ENCODE data around the gene ELMO3. TPM values are rescaled to one million over a fixed set of nuclear protein-coding genes. Genes with fewer than 3 reads are reported as not detected.
A peak's percentile ranks its signal among the peaks of the same experiment; 100 is the strongest.

Gene ELMO3
- total and polyA plus RNA-seq, 2 of the 13 experiments (the other 11 are each of a cell fraction or from before 2014, with no cell fraction given) = 2.6 to 4.0 TPM

DNA sequence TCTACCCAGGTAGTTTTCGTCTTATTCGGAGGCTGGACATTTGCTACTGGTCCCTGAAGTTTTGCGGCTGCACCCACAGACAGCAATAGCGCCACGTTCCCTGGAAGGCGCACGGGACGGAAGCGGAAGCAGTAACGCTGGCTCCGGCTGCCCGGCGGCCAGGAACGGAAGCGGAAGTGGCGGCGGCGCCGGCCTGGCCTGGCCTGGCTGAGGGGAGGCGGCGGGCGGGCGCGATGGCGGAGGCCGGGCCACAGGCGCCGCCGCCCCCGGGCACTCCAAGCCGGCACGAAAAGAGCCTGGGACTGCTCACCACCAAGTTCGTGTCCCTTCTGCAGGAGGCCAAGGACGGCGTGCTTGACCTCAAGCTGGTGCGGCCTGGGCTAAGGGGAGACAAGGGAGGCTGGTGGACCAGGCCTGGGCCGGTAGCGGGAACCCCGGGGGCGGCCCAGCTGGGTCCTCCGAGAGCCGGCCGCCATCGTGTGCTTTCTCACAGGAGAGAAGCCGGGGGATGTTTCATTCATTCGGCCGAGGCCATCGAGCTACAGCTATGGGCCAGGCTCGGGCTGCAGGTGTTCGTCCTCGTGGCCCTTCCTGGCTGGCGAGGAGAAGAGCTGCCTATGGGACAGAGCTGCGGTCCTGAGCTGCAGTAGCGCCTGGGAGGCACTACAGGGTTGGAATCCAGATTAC is 6.8 kb upstream of the ELMO3 start, which contains the start of gene E2F4 (continued):
- TF ChIP-seq TRIM22 (IDR thresholded peaks at IDR 0.05) (no peak), POLR2AphosphoS5 (IDR thresholded peaks at IDR 0.05; ENCODE audit: low read depth, low read length) (peak; percentile 55), SMARCC2 (IDR thresholded peaks at IDR 0.05) (no peak), ZHX1 (CRISPR knock-in tag; IDR thresholded peaks at IDR 0.05; ENCODE audit: low read depth) (peak; percentile 54; the same call in 1 of the 2 replicates), PREB (CRISPR knock-in tag; IDR thresholded peaks at IDR 0.05) (no peak; the same call in 1 of the 2 replicates), NFYC (CRISPR knock-in tag; IDR thresholded peaks at IDR 0.05) (peak; percentile 49; the same call in 1 of the 2 replicates), FOXP1 (IDR thresholded peaks at IDR 0.05) (no peak), FOXP1 (CRISPR knock-in tag; IDR thresholded peaks at IDR 0.05) (no peak), ZNF530 (CRISPR knock-in tag; IDR thresholded peaks at IDR 0.05; ENCODE audit: low read depth) (no peak)
- TF ChIP-seq, protein P1, sequence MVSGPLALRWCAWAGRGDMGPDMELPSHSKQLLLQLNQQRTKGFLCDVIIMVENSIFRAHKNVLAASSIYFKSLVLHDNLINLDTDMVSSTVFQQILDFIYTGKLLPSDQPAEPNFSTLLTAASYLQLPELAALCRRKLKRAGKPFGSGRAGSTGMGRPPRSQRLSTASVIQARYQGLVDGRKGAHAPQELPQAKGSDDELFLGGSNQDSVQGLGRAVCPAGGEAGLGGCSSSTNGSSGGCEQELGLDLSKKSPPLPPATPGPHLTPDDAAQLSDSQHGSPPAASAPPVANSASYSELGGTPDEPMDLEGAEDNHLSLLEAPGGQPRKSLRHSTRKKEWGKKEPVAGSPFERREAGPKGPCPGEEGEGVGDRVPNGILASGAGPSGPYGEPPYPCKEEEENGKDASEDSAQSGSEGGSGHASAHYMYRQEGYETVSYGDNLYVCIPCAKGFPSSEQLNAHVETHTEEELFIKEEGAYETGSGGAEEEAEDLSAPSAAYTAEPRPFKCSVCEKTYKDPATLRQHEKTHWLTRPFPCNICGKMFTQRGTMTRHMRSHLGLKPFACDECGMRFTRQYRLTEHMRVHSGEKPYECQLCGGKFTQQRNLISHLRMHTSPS (CRISPR knock-in tag; IDR thresholded peaks at IDR 0.05; ENCODE audit: low read depth) = peak; percentile 21; the same call in 1 of the 2 replicates
- TF ChIP-seq, protein P2, sequence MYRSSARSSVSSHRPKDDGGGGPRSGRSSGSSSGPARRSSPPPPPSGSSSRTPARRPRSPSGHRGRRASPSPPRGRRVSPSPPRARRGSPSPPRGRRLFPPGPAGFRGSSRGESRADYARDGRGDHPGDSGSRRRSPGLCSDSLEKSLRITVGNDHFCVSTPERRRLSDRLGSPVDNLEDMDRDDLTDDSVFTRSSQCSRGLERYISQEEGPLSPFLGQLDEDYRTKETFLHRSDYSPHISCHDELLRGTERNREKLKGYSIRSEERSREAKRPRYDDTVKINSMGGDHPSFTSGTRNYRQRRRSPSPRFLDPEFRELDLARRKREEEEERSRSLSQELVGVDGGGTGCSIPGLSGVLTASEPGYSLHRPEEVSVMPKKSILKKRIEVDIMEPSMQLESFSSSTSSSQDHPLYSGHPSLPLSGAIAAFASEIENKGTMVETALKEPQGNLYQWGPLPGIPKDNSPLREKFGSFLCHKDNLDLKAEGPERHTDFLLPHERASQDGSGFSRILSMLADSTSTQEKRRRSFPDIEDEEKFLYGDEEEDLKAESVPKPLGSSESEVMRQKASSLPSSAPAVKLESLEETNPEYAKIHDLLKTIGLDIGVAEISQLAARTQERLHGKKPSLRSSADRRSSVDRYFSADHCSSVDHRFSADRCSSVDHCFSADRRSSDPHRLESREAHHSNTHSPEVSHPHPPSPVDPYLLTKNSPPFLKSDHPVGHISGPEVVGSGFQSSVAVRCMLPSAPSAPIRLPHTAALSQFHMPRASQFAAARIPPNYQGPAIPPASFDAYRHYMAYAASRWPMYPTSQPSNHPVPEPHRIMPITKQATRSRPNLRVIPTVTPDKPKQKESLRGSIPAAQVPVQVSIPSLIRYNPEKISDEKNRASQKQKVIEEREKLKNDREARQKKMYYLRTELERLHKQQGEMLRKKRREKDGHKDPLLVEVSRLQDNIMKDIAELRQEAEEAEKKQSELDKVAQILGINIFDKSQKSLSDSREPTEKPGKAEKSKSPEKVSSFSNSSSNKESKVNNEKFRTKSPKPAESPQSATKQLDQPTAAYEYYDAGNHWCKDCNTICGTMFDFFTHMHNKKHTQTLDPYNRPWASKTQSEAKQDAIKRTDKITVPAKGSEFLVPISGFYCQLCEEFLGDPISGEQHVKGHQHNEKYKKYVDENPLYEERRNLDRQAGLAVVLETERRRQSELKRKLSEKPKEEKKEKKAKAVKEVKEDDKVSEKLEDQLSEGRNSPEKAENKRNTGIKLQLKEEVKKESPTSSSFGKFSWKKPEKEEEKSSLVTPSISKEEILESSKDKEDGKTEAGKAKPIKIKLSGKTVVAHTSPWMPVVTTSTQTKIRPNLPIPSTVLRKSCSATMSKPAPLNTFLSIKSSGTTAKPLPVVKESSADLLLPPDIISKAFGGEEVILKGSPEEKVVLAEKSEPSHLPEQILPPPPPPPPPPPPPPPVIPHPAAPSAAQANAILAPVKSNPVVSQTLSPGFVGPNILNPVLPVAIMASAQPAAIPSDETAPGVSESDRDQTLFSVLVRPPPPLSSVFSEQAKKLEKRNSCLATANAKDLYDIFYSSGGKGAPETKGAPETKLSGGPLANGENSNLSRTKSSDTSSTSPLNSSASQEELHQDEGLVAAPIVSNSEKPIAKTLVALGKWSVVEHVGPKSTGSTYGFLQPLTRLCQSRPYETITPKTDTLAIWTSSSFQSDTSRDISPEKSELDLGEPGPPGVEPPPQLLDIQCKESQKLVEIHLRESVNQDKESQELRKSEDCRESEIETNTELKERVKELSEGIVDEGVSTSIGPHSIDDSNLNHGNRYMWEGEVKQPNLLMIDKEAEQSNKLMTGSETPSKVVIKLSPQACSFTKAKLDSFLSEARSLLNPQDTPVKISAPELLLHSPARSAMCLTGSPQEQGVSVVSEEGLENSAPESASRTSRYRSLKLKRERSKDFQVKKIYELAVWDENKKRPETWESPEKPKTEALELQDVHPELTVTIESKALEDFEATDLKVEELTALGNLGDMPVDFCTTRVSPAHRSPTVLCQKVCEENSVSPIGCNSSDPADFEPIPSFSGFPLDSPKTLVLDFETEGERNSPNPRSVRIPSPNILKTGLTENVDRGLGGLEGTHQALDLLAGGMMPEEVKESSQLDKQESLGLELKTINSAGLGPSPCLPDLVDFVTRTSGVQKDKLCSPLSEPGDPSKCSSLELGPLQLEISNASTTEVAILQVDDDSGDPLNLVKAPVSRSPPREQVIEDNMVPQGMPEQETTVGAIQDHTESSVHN (CRISPR knock-in tag; IDR thresholded peaks at IDR 0.05) = no peak
- TF ChIP-seq, protein P3, sequence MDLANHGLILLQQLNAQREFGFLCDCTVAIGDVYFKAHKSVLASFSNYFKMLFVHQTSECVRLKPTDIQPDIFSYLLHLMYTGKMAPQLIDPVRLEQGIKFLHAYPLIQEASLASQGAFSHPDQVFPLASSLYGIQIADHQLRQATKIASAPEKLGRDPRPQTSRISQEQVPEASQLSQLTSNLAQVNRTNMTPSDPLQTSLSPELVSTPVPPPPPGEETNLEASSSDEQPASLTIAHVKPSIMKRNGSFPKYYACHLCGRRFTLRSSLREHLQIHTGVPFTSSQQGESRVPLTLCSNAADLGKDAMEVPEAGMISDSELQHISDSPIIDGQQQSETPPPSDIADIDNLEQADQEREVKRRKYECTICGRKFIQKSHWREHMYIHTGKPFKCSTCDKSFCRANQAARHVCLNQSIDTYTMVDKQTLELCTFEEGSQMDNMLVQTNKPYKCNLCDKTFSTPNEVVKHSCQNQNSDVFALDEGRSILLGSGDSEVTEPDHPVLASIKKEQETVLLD (CRISPR knock-in tag; IDR thresholded peaks at IDR 0.05; ENCODE audit: low read depth) = peak; percentile 91

Data from HepG2 (cell line).